Eye (tissue), 1 donor: ENCODE measurements around the gene RASL10A.

Experiments
- DNase-seq: peaks from one replicate; pipeline ENCODE4 v3.0.0-alpha.2; 2015

The RASL10A gene

DNA sequence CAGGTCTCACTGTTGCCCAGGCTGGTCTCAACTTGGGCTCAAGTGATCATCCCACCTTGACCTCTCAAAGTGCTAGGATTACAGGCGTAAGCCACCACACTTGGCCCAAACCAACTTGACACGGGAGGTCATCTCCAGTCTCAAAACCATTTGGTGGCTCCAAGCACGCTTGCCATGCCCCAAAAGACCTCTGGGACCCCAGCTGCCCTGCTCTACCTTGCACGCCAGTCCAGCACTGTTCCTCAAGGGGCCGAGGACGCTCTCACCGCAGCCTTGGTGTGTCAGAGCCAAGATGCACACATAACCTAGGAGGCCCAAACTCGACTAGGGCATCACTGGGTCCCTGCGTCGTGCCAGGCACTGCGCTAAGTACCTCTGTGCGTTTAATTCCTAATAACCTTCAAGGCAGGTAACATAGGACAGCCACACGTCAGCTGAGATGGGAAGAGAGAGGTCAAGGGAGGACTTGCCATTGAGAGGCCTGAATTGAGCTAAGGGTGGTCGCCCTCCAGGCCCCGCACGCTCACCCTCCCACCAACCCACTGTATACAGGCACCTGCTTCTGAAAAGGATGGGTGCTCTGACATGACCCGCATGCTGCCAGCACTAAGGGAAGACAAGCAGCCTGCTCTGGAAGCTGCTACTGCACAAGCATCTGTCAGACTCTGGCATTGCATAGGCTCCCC is 13.6 kb downstream of the RASL10A start:
- peak; percentile 14 for DNase-seq

DNA sequence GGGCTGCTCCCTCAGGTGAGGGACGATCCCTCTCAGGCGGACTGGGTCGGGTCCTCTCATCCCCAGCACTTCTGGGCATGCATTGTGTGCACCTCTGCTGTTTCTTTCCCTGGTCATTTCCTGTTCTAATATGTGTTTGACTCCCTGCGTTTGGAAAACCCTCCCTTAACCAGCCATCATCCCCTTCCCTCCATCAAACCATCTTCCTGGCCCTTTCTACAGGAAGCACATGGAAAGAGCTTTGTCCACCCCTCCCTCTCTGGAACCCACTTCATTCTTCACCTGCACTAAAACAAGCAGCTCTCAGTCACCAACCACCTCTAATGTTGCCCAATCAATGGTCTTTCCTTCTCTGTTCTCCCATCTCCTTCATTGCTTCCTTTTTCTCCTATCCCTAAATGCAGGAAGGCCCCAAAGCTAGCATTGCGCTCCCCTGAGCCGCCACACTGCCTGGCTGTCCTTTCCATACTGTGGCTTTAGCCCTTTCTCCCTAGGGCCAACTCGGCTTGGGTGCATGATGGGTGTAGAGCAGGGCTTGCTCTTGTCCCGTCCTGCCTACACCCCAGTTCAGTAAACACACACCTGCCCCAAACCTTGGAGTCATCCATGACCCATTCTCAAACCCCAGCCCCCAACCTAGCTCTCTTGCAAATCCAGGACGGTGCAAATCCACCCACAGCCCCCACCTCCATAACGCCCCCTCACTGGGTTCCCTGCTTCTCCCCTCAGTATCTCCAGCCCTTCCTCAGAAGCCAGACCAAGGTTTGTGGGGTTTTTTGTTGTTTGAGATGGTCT is 14.5 kb downstream of the RASL10A start:
- DNase-seq: peak; percentile 8

DNA sequence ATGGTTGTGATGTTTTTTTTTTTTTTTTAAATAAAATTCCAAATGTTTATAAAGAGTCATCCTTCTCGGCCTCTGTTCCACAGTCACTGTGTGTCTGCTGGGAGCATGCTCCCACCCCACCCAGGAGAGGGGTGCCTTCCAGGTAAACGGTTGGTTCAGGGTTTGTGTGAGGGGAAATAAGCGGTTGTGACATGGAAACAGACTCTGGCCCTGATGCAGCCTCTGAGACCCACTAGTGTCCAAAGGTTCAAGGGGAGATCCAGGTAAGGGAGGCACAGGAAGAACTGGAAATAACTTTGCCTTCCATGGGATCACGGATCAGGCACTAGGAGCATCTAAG is 15.1 kb downstream of the RASL10A start:
- no peak for DNase-seq

DNA sequence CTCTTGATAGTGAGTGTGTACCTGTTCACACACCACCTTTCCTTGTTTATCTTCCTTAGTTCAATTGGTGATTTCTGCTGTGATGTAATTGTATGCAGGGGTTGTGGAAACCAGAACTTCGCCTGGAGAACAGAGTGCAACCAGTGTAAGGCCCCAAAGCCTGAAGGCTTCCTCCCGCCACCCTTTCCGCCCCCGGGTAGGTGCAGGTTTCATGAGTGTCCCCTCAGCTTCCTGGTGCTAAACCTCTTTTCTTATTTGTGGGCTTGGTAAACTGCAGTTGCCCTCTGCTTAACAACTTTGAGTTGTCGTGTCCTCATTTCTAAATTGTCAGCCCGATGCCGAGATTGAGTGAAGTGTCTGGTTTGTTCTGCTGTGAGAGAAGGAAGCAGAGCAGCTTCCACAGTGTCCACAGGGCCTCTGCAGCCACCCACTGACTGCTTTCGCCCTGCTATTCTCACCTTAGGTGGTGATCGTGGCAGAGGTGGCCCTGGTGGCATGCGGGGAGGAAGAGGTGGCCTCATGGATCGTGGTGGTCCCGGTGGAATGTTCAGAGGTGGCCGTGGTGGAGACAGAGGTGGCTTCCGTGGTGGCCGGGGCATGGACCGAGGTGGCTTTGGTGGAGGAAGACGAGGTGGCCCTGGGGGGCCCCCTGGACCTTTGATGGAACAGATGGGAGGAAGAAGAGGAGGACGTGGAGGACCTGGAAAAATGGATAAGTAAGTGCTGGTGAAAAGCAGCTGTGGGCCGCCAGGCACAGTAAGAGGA is 16.2 kb downstream of the RASL10A start:
- DNase-seq: no peak

DNA sequence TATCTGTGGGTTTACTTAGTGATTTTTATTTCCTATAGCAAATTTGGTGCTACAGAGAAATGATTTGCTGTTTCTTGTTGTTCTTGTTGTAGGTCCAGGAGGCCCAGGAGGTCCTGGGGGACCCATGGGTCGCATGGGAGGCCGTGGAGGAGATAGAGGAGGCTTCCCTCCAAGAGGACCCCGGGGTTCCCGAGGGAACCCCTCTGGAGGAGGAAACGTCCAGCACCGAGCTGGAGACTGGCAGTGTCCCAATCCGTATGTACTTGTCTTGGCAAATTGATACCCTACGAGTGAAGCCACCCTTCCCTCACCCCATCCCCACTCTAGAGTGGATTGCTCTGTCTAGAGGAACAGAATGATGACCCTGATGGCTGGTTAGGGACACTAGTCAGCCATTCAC is 16.9 kb downstream of the RASL10A start:
- no peak for DNase-seq

DNA sequence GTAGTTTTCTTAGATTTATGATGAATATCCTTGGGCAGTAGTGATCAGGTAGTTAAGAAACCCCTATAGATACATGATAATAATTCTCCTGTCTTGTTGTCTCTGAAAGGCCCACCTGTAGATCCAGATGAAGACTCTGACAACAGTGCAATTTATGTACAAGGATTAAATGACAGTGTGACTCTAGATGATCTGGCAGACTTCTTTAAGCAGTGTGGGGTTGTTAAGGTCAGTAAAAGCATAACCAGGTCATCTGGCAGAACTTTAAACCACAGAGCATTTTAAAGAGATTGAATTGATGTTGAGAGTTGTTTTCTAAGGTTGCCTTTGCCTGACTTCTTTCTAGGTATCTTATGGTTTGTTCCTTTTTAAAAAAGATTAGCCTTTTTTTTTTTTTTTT is 23.1 kb downstream of the RASL10A start:
- no peak for DNase-seq

DNA sequence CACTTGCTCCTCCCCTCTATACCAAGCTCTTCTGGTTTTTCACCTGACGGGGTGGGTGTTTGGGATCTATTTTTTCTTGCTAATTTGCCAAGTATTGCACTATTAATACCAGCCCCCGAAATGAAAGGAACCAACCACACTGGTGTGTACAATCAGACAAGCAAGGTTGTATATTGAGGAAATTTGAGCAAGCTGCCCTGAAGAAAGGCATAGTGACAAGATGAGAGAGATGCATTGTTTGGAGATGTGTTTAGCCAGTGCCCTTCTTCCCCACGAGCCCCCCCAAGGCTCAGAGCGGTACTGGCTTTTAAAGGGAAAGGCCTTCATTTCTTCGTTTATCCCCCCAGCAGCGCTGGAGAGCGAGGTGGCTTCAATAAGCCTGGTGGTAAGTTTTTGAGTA is 24.3 kb downstream of the RASL10A start:
- DNase-seq: peak; percentile 17

DNA sequence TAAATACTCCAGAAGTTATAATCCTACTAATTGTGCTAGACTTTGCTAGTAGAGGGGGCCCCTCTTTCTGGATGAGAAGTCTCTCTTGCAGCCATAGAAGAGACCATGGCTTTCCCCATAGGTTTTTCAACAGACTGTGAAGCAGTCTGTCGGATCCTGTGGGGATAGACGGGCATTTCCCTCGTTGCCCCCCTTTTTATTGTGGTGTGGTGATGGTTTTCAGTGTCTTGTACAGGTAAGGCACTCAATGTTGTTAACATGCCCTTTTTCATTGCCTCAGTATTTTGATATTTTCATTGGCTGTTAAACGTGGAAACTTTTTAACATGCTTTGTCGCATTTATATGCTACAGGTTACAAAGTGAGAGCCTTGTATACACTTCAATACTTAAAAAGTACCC is 25.4 kb downstream of the RASL10A start:
- no peak for DNase-seq

DNA sequence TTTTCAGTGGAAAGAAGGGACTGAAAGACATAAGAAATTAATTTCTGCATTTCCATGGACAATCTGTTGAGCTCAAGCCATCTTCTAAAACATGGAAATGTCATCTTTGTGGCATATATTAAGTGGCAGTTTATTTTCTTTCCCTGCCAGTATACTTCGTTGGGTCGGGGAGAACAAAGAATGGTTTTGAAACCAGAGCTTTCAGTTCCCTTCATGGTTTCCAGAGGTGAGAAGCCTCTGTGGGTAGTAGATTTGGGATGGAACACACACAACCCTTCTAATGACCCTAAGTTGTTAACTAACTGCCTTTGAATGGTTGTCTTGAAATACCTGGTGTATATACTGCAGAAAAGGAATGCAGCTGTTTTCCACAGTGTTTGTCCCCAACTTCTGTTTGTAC is 26.7 kb downstream of the RASL10A start:
- no peak for DNase-seq

DNA sequence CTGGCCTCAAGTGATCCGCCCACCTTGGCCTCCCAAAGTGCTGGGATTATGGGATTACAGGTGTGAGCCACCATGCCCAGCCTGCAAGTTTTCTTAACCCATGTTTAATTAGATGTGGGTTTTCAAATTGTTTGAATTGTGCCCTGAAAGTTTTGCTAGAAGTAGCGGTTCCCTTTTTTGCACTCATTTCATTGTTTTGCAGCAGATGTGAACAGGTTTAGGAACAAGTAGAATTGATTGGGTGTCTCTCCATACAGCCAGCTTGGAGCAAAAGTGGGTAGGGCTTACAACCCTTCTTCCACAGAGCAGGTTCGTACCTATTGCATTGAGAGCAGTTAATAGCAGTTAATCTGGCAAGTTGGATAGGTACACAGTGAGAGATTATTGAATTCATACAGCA is 31.3 kb downstream of the RASL10A start:
- no peak for DNase-seq

DNA sequence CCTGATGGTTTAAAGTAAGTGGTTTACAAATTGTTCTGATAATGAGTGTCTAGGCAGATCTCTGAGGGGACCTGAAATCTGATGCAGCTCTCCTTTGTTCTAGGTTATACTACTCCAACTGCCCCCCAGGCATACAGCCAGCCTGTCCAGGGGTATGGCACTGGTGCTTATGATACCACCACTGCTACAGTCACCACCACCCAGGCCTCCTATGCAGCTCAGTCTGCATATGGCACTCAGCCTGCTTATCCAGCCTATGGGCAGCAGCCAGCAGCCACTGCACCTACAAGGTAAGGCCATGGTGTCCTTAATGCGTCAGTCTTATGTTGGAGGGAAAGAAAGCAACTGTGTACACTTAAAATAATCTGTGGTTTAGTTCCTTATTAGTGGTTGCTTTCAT is 37.6 kb downstream of the RASL10A start:
- DNase-seq: no peak

DNA sequence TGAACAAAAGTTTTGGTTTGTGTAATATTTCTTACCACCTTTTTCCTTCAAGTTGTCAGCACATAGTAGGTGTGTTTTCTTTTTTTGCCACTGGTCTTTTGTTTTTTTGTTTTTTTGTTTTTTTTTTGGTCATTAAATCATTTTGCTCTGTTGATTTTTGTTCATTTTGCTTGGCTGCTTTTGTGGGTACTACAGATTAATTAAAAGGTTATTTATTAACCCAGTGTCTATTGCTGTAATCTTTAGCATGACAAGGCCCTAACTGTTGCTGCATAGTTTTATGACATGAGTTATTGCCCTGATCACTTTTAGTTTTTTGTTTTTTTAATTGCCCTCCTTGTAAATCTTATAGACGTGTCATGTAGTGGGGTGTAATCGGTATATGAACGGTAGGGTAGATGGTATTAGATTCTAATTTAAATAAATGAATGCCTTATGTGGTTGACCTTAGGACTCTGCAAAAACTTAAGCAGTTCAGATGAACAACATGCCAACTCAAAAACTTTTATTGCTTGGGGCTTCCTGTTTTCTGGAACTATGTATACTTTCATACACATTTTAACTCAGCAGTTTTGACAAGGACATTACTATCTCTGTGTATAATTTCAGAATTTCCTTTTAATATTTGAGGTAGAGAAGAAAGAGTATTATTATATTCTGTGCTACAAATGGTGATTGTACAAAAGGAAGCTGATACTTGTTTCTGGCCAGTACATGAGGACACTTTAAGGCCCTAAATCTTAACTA is 39.5 kb downstream of the RASL10A start:
- no peak for DNase-seq

DNA sequence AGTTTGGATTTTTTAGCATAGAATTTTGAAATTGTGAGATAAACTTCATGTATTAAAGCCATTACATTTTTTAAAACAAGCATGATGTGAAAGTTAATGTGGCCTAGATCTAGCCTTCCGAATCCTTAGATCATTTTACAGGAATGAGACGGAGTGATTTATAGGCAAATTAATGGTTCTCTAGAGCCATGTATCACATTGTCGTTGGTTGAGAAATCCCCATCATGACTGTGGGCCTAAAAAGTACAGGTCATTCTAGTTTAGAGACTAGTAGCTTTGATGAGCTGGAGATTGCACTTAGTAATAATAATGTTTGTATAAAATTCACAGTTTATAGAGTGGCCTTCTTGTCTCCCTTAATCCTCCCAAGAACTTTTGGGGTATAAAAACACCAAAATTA is 40.3 kb downstream of the RASL10A start:
- DNase-seq: no peak

DNA sequence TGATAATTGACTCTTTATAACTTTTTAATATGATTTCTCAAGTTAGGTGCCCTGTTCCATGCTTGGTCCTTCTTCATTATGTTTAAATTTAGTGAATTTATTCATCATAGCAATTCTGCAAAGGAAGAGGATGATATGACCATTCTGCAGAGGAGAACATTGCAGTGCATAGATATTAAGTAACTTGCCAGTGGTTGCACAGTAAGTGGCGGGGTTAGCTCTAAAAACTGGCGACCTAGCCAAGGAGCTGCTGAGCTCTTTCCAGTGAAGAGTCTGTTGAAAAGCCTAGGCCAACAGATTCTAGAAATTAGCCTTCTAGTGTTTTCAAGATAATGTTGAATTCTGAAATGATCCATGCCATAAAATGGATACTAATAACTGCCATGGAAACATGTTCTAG is 42.9 kb downstream of the RASL10A start:
- no peak for DNase-seq

DNA sequence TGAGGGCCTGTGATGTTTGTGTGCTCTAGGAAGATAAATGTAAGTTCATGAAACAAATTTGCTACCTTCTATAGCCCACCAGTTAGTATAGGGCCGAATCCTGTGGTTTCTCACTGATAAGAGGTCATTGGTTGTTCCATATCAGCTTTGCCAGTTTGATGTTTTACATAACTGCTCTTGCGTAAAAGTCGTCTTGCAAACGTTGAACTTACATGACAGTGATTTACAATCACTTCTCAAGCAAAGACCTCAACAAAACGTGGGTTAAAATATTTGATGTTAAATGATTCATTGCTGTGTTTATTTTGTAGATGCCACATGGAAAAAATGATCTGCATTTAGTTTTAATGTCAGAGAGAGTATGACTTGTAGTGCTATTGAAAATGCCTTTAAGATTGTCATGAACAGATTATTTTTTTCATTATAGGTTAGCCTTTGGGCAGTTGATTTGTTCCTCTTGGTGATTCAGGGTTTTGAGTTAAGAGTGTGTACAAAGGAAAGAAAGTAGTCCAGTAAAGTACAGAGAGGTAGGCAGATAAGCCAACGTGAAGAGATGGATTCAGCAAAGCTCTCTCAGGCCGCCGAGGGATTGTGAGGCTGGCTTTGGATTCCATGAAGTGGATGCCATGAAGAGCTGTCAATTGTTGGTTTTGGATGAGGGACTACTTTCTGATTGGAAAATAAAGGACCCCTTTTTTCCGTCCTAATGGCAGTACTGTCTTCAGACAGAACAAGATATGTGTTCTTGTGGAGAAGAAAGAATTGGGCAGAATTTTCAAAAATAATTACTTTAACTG is 44.8 kb downstream of the RASL10A start:
- no peak for DNase-seq

DNA sequence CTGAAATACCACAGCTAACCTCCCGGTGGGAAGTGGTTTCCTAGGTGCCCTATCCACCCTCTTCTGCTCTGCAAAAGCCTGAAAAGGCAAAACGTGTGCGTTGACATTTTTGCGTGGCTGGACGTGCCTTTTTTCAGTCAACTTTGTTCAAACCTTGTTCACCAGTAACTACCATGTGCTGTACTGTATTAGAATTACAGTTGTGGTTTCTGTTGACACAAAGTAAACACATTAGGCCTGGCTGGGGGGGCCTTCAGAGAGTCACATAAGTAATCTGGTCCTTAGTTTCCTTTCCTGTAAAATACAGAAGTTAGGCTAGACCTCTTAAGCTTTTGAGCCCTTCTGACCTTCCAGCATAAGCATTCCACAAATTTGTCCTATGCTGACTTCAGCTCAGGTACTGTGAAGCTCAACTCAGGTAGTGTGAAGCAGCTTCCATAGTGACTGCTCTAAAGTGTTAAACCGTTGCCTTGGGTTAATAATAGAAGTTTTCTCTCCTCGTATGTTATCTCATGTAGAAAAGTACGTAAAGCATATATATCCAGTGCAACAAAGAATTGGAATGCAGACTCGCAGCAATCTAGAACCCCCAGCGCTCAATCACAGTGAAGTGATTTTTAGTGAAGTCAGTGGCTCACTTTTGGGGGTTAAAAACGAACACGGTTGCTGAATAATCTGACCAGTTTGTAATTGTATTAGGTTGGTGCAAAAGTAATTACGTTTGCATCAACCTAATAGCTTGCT is 45.6 kb downstream of the RASL10A start:
- no peak for DNase-seq

DNA sequence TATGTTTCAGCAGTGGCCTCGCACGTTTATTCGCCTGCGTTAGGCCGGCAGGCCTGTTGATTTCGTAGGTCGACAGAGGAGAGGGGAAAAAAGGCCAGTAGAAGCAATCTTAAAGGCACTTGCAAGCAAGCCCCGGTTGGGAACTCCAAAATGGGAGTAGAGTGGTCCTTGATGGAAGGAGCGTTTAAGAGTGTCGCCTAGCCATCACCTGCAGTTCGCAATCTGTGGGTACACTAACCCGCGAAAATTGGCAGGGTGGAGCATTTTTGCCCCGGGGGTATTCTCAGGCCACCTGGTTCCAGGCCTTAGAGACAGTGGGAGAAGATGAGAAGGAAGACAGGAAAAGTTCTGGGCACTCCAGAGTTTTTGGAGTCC is 46.3 kb downstream of the RASL10A start:
- no peak for DNase-seq

DNA sequence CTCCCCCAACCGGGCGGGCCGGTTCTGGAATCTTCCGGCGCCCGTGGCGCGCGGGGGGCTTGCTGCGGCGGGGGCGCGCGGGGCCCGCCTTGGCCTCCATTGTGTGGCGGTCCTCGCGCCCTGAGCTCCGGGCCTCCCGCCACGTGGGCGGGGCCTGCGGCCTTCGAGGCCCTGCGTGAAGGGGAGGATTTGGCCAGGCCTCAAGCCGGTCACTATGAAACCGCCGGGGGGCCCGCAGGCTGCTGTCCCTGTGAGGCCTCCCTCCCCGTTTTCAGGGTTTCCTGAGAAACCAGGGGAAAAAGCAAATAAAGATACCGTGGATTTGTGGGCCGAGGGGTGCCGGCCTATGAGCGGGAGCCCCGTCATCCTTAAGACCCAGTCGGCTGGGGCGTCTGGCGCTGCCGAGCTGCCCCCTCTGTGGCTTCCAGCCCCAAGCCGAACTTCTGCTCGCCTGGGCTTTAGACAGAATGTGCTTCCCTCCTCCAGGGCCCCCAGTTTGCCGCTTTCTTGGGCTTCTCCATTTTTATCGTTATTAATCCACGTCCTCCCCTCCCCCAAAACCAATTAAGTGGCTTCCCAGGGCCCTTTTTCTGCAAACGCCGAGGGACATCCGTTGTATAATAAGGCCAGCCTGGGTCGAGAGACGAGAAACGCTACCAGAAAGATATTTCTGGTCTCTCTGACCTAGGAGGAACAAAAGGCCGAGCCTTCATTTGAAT is 46.8 kb downstream of the RASL10A start:
- no peak for DNase-seq

DNA sequence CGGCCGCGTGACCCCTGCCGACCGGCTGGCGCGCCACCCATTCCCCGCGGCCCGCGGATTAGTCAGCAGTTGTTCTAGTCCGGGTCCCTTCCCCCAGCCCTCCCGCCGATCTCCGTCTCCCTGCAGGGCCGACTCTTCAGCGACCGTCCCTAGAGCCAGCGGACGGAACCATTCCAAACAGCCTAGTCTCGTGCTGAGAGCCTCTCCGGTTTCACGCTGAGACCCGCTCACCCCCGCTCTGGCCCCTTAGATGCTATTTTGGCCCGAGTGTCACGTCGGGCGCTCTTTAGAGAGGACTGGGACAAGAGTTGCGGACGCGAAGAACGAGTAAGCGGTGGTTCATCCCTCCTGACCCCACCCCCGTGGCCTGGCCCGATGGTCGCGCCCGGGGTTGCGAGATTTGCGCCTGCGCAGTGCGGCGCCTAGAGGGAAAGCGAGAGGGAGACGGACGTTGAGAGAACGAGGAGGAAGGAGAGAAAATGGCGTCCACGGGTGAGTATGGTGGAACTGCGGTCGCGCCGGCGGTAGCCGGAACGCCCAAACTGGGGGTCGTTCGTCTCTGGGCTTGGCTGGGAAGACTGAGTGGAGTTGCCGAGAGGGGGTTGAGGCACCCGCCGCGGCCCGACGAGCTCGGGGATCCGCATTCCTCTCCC is 47.5 kb downstream of the RASL10A start, which contains the start of the genes EWSR1 and RHBDD3:
EWSR1 (plus strand) TSS at position 411 of the 653 bp plus-strand sequence; CDS start at position 480, 69 bp downstream.
RHBDD3 (minus strand) TSS at position 124 of the 653 bp plus-strand sequence. CDS start 2,355 bp downstream, outside the sequence.
- peak; percentile 99 for DNase-seq

DNA sequence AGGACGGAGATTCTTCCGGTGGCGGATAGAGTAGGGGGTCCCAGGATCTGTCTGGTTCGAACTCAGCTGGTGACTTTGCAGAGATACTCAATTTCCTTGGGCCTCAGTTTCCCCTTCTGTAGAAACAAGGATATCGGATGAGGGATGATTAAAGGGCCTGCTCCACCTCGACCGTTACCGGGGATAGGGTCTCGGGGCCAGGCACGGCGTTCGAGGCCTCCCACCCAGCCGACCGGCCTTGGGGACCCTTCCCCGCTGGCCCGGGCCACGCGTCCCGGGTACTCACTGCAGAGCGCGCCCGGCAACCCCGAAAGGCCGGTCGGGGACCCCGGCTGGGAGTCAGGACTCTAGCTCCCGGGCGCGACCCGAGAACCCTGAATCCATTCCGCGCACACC is 48.0 kb downstream of the RASL10A start:
- no peak for DNase-seq
